Measurements from ENCODE around the gene IGF1R. TPM values are rescaled to one million over a fixed set of nuclear protein-coding genes. Genes with fewer than 3 reads are reported as not detected.

The IGF1R gene
- total and polyA plus RNA-seq, 2 of the 8 experiments (the other 6 are each of a cell fraction or from before 2014, with no cell fraction given): 32.9 to 109 TPM

DNA sequence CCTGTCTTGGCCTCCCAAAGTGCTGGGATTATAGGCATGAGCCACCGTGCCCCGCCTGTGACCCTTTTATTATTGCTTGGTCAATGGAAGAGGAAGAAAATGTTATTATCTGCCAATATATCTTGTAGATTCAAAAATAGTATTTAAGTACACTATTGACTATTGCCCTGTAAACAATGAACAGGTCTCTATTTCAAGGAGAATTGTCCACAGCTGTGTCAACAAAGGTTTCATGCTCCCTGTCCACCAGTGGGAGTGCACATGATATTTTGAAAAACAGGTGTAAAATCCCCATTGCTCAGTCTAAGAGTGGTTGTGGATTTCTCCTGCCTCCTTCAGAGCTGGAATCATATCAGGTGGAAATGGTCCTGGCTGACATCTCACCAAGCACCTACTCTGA is 36.5 kb upstream of the IGF1R start:
- no peak overlapping the region for H4K5ac ChIP-seq (ENCODE audit: insufficient read length, low read depth, low read length)
- no peaks in the 10 kb centered on the region for H4K20me1 ChIP-seq (replicated peaks in 1 of 2; ENCODE audit: control insufficient read depth in 1 of 2, insufficient read depth in 2 of 2, low read length in 2 of 2)
- H3K4me2 ChIP-seq (ENCODE audit: insufficient read depth in 1 of 2, low read depth in 2 of 2, low read length in 2 of 2): no peak overlapping the region
- no peak overlapping the region for H2BK20ac ChIP-seq (ENCODE audit: low read length)
- H2BK15ac ChIP-seq (ENCODE audit: low read length): no peak overlapping the region
- no peak overlapping the region for H3K56ac ChIP-seq (replicated peaks; ENCODE audit: insufficient read length, low read depth, low read length)
- H3K18ac ChIP-seq (ENCODE audit: extremely low read depth, low read length): no peak overlapping the region
- no peaks in the 10 kb centered on the region for H3K23me2 ChIP-seq (ENCODE audit: low read depth, low read length)
- H2BK5ac ChIP-seq (ENCODE audit: low read depth, low read length): no peak overlapping the region
- H3K4ac ChIP-seq (replicated peaks; ENCODE audit: insufficient read length, low read depth, low read length): no peak overlapping the region
- ChIA-PET CTCF (ENCODE audit: partially characterized antibody) (interaction anchor here (1.1 kb wide), 1 partner anchor 183 kb away, joined by 3 read pairs; no protein-coding TSS in a partner anchor), POLR2A (ENCODE audit: partially characterized antibody) (no interaction called here)
- TF ChIP-seq CBX8 (IDR thresholded peaks at IDR 0.05; ENCODE audit: borderline replicate concordance, low read depth, low read length) (no peak), TAF7 (optimal IDR thresholded peaks at IDR 0.05; ENCODE audit: borderline replicate concordance, low read depth, low read length) (no peak), EZH2 (IDR thresholded peaks at IDR 0.05; ENCODE audit: low read depth, low read length, severe bottlenecking) (no peak), BACH1 (IDR thresholded peaks at IDR 0.05; ENCODE audit: low read length) (no peak), SRF (IDR thresholded peaks at IDR 0.05; ENCODE audit: low read depth, low read length) (no peak)
- WGBS, 2 experiments (ENCODE audit: extremely low coverage in 1 of 2, insufficient coverage in 1 of 2, insufficient read length in 1 of 2, insufficient replicate concordance in 2 of 2, low coverage in 1 of 2, low lambda C conversion rate in 2 of 2, missing lambda C conversion rate in 1 of 2): 100% methylated on average over 2 of the region's 2 CpGs; no CpG with 5 or more reads in 1 of the 2 experiments
- H2BK120ac ChIP-seq (replicated peaks; ENCODE audit: low read depth, low read length): no peak overlapping the region
- no peak overlapping the region for H2BK12ac ChIP-seq (ENCODE audit: low read depth, low read length)
- no peak overlapping the region for H3K4me3 ChIP-seq (ENCODE audit: extremely low read depth in 1 of 4, insufficient read depth in 2 of 4, low read depth in 3 of 4, low read length in 4 of 4)
- H2AFZ ChIP-seq (ENCODE audit: low read length): no peak overlapping the region
- H3K23ac ChIP-seq (ENCODE audit: insufficient read length): no peak overlapping the region
- no peak overlapping the region for H3K9ac ChIP-seq (replicated peaks in 1 of 4; ENCODE audit: extremely low read depth in 1 of 4, low read depth in 3 of 4, low read length in 3 of 4)
- peaks cover 0 to 8% (median 3%) of the 10 kb centered on the region in 4 experiments; a peak in 6 of 7 replicates for H3K4me1 ChIP-seq (replicated peaks in 1 of 4; ENCODE audit: control insufficient read depth in 3 of 4, insufficient read depth in 4 of 4, low read length in 3 of 4)
- DNase-seq (ENCODE audit: low read depth in 1 of 2, low spot score in 2 of 2) (no peak), FAIRE-seq (no peak)
- H3K27me3 ChIP-seq (replicated peaks in 1 of 4; ENCODE audit: control insufficient read depth in 3 of 4, extremely low read depth in 1 of 4, insufficient read depth in 3 of 4, low read length in 3 of 4): no peaks in the 10 kb centered on the region
- H4K91ac ChIP-seq (replicated peaks; ENCODE audit: insufficient read length, low read length): no peak overlapping the region
- no peak overlapping the region for H4K8ac ChIP-seq (ENCODE audit: extremely low read depth, insufficient read depth, low read length)
- no peaks in the 10 kb centered on the region for H3K9me3 ChIP-seq (ENCODE audit: insufficient read depth in 2 of 2, low read depth in 1 of 2, low read length in 1 of 2)
- no peaks in the 10 kb centered on the region for H3K79me2 ChIP-seq (ENCODE audit: control insufficient read depth in 1 of 2, insufficient read depth in 2 of 2, low read length in 2 of 2)
- no peaks in the 10 kb centered on the region for H3K36me3 ChIP-seq (ENCODE audit: control insufficient read depth in 2 of 4, insufficient read depth in 4 of 4, low read length in 3 of 4)
- H2AK5ac ChIP-seq (ENCODE audit: low read depth, low read length): no peak overlapping the region
- H3K27ac ChIP-seq (ENCODE audit: low read depth, low read length): no peak overlapping the region
- no peak overlapping the region for H3K14ac ChIP-seq (ENCODE audit: insufficient read length)
- no peaks in the 10 kb centered on the region for H3K79me1 ChIP-seq (ENCODE audit: low read depth, low read length)
